T1000 (cell line): ENCODE measurements around the gene THOC5.
"Not testable (repeated sequence)": the region's sequence is repeated elsewhere in the genome, so short reads cannot be mapped to it uniquely, and the experiment has no call there.

Source experiments
- DNase-seq: peaks from one replicate; lab custom pipeline; 2025; ENCODE audit warnings: mixed read lengths; lab: John Stamatoyannopoulos, UW

The THOC5 gene

DNA sequence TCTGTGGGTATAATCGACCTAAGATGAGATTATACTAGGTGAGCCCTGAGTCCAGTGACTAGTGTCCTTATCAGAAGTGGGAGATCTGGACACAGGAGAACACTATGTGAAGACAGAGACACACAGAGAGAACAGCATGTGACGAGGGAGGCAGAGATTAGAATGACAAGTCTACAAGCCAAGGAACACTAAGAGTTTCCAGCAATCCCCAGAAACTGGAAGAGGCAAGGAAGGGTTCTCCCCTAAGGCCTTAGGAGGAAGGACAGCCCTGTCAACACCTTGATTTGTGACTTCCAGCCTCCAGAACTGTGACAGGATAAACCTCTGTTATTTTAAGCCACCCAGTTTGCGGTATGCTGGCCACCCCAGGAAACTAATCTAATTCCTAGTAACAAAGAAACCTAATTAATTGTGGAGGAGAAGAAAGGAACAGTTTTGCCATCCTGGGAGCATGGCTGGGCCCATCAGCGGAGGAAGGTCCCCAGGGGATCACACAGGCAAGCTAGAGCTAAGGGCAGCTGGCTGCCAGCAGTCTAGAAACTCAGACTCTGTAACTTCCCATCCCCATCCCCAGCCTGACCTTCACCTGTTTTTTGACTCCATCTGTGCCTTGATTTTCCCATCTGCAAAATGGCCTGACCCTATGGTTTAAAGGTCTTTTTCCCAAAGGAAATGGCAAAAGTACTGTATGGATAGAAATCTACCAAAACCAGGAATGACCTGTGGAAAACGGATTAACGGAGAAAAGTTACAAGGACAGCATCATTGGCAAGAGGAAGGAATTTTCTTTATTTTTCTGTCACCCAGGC is 10.3 kb upstream of the THOC5 start:
- DNase-seq: no peak

DNA sequence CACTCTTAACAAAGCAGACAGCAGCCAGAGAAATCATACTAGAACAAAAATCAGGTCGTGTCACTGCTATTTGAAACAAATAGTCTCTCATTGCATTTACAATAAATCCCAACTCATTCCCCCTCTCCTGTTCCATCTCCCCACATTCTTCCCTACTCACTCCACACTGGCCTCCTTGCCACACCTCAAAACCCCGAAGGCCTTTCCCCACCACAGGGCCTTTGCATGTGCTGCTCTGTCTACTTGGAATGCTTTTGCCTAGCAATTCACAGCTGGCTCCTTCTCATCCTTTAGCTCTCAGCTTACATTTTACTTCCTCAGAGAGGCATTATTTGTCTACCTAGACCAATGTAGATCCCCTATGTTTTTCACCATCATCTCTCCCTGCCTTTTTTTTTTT is 6.3 kb upstream of the THOC5 start:
- no peak for DNase-seq

DNA sequence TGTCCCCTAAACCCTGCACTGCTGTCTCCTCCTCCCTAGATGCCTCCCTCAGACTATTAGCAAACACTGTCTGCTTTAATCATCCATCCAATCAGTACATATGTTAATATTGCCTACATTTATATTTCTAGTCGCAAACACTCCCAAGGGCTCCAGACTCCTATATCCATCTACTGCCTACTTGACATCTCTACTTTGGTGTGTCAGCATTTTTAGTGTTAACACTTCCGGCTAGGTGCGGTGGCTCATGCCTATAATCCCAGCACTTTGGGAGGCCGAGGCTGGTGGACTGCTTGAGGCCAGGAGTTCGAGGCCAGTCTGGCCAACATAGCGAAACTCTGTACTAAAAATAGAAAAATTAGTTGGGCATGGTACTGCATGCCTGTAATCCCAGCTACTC is 5.5 kb upstream of the THOC5 start:
- no peak for DNase-seq

DNA sequence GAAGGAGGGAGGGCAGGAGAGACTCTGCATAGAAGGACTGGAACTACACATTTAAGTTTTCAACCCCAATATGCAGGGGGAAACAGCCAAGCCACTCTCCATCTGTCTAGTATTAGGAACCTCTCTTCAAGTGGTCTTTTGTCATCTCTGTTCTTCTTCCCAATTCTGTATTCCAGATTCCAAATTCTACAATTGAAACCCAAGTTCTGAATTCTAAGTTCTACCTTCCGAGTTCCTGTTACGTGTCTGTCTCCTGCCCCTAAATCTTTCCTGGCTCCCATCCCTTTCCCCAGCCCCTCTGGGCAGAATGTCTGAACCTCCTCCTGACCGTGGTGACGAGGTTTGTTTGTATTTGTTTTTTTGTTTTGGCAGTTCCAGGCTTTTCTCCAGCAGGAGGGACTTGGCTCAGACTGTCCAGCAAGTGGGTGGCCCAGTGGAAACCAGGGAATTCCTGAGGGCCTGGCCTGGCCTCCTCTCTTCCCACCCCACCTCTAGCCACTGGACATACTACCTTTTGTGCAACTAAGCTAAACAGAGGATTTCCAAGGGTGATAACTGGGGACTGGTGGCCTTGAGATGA is 1.6 kb upstream of the THOC5 start:
- no peak for DNase-seq

DNA sequence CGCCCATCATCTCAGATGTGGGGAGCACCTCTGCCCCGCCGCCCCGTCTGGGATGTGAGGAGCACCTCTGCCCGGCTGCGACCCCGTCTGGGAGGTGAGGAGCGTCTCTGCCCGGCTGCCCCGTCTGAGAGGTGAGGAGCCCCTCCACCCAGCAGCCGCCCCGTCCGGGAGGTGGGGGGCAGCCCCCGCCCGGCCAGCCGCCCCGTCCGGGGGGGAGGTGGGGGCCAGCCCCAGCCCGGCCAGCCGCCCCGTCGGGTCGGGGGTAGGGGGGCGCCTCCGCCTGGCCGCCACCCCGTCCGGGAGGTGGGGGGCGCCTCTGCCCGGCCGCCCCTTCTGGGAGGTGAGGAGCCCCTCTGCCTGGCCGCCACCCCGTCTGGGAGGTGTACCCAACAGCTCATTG is 1.2 kb downstream of the THOC5 start:
- DNase-seq: not testable (repeated sequence)

DNA sequence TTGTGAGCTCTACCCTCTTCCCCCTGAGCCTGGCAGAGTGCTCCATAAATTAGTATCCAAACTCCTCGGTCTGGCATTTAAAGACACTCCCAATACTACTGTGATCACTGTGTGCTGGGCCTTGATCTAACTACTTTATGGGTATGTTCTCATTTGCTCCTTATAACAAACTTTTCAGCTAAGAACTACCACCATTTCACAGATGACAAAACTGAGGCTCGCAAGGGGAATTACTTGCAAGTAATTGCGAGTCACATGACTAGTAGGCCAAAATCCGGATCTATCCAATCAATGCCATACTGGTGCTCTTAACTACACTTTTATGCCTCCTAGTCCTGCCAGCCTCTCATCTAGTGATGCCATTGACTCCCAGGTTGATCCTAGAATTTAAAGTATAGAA is 3.6 kb downstream of the THOC5 start:
- no peak for DNase-seq

DNA sequence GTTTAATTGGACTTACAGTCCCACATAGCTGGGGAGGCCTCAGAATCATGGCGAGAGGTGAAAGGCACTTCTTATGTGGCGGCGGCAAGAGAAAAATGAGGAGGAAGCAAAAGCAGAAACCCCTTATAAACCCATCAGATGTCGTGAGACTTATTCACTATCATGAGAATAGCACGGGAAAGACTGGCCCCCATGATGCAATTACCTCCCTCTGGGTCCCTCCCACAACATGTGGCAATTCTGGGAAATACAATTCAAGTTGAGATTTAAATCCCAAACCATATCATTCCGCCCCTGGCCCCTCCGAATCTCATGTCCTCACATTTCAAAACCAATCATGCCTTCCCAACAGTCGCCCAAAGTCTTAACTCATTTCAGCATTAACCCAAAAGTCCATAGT is 8.5 kb downstream of the THOC5 start:
- not testable (repeated sequence) for DNase-seq

DNA sequence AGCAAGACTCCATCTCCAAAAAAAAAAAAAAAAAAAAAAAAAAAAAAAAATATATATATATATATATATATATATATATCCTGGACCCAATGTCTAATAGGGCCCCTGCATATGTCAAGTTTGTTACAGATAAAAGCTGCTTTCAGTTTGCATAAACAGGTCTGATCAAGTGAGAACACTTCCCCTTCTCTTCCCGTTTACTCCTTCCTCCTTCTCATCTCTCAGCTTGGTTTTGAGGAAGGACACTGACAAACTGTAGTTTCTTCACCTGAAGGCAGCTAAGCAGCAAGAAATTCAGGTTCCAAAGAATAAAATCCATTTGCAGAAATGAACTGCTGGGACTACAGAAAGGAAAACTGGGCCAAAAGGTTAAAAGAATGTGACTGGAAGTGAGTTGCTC is 11.7 kb downstream of the THOC5 start:
- no peak for DNase-seq

DNA sequence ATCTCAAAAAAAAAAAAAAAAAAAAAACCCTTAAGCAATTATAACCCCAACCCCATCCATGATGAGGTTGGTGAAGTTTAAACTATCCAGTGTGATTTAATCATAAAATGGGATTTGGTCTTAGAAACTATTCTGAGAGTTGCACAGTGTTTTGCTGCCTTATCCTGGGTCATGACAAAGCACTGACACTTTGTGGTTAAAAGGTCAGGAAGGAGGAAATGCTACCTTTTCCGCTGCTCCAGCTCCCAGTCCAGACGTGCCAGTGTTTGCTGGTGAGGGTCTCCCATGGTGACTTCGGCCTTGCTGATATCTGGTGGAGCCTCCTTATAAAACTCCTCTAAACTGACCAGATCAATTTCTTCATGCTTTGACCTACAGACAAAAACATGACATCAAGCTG is 14.5 kb downstream of the THOC5 start:
- no peak for DNase-seq

DNA sequence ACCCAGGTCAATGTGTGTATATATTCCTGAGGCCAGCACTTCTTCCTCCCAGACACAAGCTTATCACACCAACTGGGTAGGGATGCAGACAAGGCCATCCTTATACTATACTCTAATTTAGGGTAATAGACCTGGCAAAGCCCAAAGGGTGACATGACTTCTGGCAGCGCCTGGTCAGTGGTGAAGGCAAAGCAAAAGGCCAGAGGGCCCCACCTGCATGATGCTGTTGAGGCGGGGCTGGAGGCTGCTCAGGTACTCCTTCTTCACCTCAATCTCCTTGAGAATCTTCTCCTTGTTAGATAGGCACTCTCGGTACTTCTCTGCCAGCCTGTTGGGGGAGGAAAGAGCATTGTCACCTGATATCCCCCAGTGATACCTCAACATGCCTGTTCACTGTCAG is 17.1 kb downstream of the THOC5 start:
- DNase-seq: no peak

DNA sequence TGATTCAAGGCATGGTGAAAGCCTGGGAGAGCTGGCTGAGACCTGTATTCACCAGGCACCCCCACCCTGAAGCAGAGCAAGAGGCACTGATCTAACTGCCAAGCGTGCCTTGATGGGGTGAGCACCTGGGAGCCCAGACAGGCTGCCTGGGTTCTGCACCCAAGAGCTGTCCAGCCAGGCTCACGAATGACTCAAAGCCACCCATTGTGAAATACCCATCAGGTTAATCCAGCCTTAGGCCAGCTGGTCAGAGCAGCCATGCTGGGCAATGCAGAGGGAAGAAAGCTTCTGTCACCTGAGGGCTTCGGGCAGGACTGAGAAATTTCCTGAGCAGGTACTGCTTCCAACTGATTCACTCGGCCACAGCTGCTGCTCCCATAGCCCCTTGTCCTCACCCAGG is 22.1 kb downstream of the THOC5 start:
- DNase-seq: no peak

DNA sequence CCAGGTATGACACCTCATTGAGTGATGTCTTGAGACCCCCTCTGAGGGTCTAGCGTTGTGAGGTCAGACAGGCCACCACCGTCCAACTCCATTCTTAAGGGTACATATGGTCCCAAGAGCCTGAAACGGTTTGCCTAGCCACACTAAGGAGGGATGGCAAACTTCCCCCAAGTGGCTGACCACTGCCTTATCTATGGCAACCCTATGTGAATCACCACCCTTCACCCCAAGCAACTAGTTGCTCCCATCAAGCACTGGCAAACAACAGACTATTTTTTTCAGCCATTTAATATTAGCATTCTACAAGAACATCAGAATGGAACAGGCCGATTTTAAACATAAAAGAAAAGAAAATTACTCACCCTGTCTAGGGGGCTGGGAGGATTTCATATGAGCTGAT is 22.8 kb downstream of the THOC5 start:
- DNase-seq: no peak

DNA sequence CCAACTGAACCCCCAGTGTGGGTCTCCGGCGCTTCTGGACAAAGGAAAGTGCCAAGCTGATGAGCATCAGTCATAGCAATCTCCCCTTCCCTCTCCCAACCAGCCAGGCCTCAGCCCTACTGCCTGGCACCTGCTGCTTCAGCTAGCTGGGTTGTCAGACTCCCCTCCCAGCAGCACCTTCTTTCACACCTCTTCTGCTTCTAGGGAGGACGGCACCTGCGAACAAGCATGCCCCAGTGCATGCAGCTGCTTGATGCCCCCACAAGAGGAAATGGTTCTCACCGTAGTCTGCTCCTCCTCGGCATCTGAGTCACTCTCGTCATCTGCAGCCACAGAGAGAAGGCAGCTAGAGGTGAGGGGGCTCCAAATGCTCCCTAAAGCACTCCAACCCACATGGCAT is 25.4 kb downstream of the THOC5 start:
- DNase-seq: no peak

DNA sequence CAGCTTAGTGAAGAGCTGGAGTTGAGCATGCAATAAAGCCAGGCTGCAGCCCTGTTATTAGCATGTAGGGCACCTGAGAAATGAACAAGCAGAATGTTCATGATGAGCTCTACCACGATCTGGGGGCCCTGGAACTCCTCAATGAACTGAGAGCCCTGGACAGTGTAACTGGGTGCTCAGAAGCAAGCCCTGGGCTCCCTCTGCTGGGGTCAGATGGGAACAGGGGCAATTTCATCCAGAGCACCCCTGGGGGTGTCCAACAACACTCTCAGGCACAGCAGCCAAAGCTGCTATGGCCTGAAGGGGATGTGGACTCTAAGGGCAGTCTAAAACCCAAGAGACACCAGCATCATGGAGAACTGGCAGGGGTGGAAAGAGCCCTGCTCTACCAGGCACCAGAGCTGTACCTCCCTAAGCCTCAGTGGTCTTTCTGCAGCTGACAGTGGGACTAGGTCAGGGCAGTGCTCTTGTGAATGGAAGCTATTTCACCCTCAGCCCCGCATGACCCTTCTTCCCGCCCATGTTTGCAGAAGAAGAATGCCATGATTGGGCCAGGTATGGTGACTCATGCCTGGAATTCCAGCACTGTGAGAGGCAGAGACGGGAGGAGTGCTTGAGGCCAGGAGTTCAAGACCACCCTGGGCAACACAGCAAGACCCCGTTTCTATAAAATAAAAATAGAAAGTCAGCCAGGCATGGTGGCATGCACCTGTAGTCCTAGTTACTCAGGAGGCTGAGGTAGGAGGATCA is 28.9 kb downstream of the THOC5 start:
- no peak for DNase-seq

DNA sequence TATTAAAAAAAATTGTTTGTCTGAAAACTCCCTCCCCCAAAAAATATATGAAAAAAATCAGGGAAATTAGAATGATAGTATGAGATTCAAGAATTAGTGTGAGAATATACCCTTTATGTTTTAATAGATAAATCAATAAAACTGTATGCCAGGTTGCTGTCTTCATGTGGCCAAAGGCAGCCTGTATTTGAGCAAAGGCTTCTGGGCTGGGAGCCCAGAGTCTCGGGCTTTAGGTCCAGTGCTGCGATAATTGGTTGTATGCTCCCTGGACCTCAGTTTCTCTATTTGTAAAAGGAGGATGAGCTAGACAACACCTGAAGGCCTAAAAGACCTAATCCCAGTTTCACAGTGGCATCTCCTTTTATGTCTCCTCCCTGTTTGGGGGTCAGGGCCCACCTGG is 29.8 kb downstream of the THOC5 start:
- no peak for DNase-seq

DNA sequence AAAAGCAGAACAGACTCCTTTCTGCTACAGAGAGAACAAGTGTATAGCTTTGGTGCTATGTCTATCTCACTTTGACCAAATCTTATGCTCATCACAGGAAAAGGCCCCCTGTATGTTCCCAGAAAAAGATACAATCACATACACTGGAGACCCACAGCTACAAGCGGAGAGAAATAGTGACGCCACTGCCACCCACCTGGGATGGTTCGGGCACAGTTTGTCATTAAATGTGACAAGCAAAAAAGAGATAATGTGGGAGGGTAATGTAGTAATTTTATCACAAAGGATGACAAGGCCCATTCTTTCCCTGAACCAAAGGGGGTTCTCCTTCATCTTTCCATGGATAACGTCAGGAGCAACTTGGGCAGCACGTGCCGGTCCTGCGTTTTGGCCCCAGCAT is 32.0 kb downstream of the THOC5 start:
- no peak for DNase-seq

DNA sequence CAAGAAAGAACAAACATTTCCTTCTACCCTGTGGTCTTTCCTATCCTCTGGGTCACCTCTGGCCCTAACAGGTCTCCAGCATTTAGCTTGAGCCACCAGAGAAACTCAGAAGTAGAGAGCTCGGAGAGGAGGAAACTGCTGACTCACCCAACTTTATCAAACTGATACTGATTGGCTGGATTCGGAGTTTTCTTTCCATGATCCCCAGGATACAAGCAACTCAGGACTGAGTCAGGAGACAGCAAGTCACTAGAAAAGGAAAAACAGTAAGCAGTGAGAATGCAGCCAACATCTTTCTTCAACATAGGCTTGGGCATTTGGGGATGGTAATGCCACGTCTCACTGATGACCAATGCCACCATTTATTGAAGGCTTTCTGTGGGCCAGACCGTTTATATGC is 32.7 kb downstream of the THOC5 start:
- DNase-seq: no peak

DNA sequence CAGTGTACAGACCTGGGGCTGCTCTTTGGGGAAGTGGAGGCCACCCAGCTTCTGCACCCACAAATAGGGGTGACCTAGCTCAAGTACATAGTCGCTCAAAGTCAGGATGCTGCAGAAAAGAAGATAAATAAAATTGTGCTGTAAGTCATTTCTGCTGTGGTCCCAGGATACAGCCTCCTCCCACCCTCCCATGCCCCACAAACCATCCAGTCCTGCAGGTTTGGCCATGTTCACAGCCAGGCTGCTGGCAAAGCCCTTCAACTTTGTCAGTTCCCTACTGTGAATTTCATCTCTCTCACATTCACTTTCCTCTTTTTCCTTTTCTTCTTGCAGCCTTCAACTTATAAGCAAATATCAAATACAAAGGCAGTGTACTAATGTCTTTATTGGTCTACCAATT is 33.6 kb downstream of the THOC5 start:
- DNase-seq: no peak

DNA sequence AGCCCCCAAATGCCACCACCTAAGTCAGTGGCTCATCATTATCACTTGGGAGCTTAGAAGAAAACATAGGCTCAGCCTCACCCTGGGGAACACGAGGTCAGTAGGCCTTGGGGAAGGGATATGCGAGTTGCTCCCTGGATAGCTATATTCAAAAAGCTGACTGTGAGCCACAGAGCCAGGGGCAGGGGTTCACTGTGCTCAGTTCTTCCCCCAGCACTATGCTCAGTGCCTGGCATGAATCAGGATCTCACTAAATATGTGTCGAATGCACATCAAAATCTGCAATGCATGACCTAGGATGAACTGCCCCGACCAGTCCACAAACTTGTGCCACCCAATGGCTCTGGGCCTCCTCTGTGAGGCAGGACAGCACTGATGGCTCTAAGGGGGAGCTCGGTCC is 35.1 kb downstream of the THOC5 start:
- no peak for DNase-seq

DNA sequence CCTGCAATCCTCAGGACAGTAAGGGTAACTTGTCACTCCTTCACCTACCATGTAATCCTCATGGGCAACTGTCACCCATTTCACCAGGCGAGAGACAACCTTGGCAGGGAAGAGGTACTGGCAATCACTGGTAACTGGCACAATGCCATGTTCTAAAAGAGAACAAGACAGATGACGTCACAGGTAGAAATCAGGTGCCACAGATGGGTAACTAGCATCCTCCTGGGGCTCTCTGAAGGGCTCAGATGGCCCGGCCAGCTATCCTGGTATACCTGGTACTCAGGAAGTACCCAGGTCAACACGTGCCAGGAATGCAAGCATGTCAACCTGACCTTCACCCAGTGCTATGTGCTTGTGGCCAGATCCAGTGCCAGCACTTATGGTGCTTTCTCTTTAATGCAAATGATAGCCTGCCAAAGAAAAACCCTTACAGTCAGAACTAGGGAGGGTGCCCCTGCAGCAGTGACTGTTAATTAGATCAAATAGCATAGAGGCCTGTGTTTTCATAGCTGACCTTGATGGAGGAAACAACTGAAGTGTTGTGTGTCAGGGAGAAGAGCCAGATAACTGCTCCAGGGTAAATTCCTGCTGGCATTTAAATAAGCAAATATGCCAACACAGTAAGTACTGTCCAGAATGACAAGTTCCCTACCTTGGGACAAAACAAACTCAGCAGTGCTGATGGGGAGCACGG is 36.2 kb downstream of the THOC5 start:
- DNase-seq: no peak

DNA sequence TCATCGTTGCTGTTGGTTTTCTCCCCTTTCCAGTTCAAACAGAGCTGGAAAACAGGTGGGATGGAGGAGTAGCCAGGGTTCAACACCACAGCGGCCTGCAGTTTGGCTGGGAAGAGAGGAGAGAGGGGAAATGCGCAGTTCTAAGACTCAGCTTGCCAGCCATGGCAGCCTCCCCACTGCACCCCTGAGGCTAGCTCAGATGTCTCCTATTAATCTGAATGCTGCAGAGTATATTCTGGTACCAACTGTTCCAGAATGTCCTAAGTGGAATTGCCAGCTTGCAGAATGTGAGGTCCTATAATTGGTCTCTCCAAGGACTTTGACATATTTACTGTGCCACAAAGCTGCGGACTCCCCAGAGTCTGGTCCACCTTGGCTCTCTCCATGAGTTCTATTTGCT is 41.5 kb downstream of the THOC5 start:
- DNase-seq: no peak

DNA sequence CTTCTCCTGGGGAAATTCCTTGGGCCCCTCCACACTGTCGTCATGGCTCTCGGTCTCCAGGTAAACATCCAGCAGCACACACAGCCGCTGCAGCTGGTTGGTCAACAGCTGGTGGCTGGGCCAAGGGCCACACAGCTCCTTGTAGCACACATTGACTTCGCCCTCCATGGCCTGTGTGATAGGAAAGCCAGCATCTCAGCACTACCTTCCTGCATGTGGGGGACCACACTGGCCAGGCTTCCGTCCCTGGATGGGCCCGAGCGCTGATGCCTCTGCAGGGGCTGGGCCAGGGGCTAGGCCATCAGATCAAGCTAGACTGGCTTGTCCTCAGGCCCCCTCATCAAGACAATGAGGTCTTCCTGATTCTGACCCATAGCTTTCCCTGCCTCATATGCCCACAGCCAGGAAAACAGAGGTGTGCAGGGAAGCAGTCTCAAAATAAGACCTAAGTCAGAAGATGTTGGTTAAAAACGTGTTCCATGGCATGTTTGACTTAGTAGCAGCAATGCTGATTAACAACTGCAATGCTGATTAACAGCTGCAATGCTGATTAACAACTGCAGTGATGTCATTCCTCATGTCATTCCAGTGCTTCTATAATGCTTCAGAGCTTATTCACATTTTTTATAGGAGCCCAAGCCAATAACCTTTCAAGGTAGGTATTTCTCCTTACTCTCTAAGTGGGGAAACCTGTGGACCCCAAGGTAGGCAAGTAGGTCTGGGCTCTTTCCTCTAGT is 42.3 kb downstream of the THOC5 start:
- no peak for DNase-seq
